Measurements from ENCODE around the gene LRRFIP1. TPM values are rescaled to one million over a fixed set of nuclear protein-coding genes. Genes with fewer than 3 reads are reported as not detected.

Gene LRRFIP1
- polyA plus RNA-seq, 1 experiment = 71.1 TPM

GRCh38 chr2:237581751-237582746 lies 45.3 kb upstream of the LRRFIP1 start:
- no peak for DNase-seq (ENCODE audit: low read depth, low spot score)
- Histone ChIP-seq H3K4me3 (ENCODE audit: low read depth, low read length) (peak overlapping the region; percentile 13; the same call in 1 of the 2 replicates), H3K27me3 (ENCODE audit: control insufficient read depth, insufficient read depth, low read length) (peaks cover 7% of the 10 kb centered on the region), H3K9me3 (ENCODE audit: control insufficient read depth, insufficient read depth, low read length) (no peaks in the 10 kb centered on the region; the same call in 1 of the 2 replicates), H3K27ac (ENCODE audit: low read depth, low read length) (no peak overlapping the region)
- ChIA-PET CTCF (interaction anchor here (0.6 to 4.4 kb wide), 15 partner anchors 9 to 409 kb away, joined by 3 to 79 read pairs (median 5); no protein-coding TSS in a partner anchor), POLR2A (interaction anchor here (0.6 kb wide), 1 partner anchor 22 kb away, joined by 3 read pairs; no protein-coding TSS in a partner anchor)
- TF ChIP-seq, protein P1, sequence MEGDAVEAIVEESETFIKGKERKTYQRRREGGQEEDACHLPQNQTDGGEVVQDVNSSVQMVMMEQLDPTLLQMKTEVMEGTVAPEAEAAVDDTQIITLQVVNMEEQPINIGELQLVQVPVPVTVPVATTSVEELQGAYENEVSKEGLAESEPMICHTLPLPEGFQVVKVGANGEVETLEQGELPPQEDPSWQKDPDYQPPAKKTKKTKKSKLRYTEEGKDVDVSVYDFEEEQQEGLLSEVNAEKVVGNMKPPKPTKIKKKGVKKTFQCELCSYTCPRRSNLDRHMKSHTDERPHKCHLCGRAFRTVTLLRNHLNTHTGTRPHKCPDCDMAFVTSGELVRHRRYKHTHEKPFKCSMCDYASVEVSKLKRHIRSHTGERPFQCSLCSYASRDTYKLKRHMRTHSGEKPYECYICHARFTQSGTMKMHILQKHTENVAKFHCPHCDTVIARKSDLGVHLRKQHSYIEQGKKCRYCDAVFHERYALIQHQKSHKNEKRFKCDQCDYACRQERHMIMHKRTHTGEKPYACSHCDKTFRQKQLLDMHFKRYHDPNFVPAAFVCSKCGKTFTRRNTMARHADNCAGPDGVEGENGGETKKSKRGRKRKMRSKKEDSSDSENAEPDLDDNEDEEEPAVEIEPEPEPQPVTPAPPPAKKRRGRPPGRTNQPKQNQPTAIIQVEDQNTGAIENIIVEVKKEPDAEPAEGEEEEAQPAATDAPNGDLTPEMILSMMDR (IDR thresholded peaks at IDR 0.05; ENCODE audit: low read depth, low read length) = peak; percentile 50

GRCh38 chr2:237583385-237584295 lies 43.7 kb upstream of the LRRFIP1 start:
- DNase-seq (ENCODE audit: low read depth, low spot score) = no peak
- POLR2A ChIA-PET = no interaction called here

DNA sequence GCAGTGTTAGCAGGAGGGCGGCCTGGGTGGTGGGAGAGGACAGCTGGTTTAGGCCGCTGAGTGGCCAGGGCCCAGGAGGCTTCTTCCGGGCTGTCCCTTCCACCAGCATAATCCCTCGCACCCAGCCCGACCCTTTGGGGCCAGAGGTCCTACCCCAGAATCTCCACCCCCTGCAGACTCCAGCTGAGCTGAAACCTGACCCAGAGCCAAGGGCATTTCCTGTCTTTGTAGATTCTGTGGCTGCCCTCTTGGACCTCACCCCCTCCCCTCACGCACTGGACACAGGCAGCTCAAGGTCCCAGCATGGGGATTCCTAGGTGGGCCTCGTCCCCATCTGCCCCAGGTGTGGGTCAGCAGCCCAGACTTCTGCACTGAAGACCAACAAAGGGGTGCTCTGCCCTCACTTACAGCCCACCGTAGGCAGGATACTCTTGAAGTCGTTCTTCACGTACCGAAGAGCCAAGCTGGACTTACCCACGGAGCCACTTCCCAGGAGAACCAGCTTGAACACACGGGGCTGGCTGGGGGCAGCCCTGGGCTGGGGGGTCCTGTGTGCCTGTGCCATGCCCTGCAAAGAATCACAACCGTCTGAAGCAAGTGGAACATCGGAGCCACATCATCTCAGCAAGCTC lies 41.7 kb upstream of the LRRFIP1 start:
- H3K9me3 ChIP-seq (ENCODE audit: control insufficient read depth, insufficient read depth, low read length) = peaks cover 5% of the 10 kb centered on the region
- ChIA-PET POLR2A (interaction anchor here (0.9 kb wide), 1 partner anchor 31 kb away, joined by 3 read pairs; no protein-coding TSS in a partner anchor), CTCF (interaction anchor here (1.0 to 2.1 kb wide), 5 partner anchors 13 to 189 kb away, joined by 5 to 9 read pairs (median 5); no protein-coding TSS in a partner anchor)
- TF ChIP-seq, protein P1 (IDR thresholded peaks at IDR 0.05; ENCODE audit: low read depth, low read length) = no peak
- peaks cover 5% of the 10 kb centered on the region for H3K27me3 ChIP-seq (ENCODE audit: control insufficient read depth, insufficient read depth, low read length)
- no peak for DNase-seq (ENCODE audit: low read depth, low spot score)
- H3K27ac ChIP-seq (ENCODE audit: low read depth, low read length) = no peak overlapping the region
- no peak overlapping the region for H3K4me3 ChIP-seq (ENCODE audit: low read depth, low read length)

More at GRCh38 chr2:237583385-237584295, 43.7 kb upstream of the LRRFIP1 start:
- Histone ChIP-seq H3K27me3 (ENCODE audit: control insufficient read depth, insufficient read depth, low read length) (peaks cover 11% of the 10 kb centered on the region), H3K9me3 (ENCODE audit: control insufficient read depth, insufficient read depth, low read length) (peaks cover 5% of the 10 kb centered on the region), H3K4me3 (ENCODE audit: low read depth, low read length) (no peak overlapping the region), H3K27ac (ENCODE audit: low read depth, low read length) (no peak overlapping the region)
- TF ChIP-seq, protein P1 (IDR thresholded peaks at IDR 0.05; ENCODE audit: low read depth, low read length) = no peak
- CTCF ChIA-PET = interaction anchor here (0.8 to 4.4 kb wide), 8 partner anchors 11 to 191 kb away, joined by 3 to 79 read pairs (median 6); no protein-coding TSS in a partner anchor

- peaks cover 5% of the 10 kb centered on the region for H3K9me3 ChIP-seq (ENCODE audit: control insufficient read depth, insufficient read depth, low read length)
- POLR2A ChIA-PET = no interaction called here
- CTCF ChIA-PET = no interaction called here
- peaks cover 5% of the 10 kb centered on the region for H3K27me3 ChIP-seq (ENCODE audit: control insufficient read depth, insufficient read depth, low read length)
- no peak overlapping the region for H3K27ac ChIP-seq (ENCODE audit: low read depth, low read length)
- no peak overlapping the region for H3K4me3 ChIP-seq (ENCODE audit: low read depth, low read length)
- no peak for DNase-seq (ENCODE audit: low read depth, low spot score)
- TF ChIP-seq, protein P1 (IDR thresholded peaks at IDR 0.05; ENCODE audit: low read depth, low read length) = no peak
These were observed 39.2 kb upstream of the LRRFIP1 start for GRCh38 chr2:237588044-237588696.

All from AG04450 (cell line).